ENCODE results near the gene GCKR.

GRCh38 chr2:27571197-27571596, 74.6 kb downstream of the GCKR start:
- TF ChIP-seq POLR2A (IDR thresholded peaks at IDR 0.05) (no peak), CTCF (IDR thresholded peaks at IDR 0.05) (no peak)

Data from uterus (tissue), 2 donors.